SK-MEL-5 (cell line): Measurements from ENCODE around the gene TEPSIN. TPM values are rescaled to one million over a fixed set of nuclear protein-coding genes. Genes with fewer than 3 reads are reported as not detected.
A peak's percentile ranks its signal among the peaks of the same experiment; 100 is the strongest.

Source experiments
- DNase-seq: peaks from one replicate; pipeline ENCODE4 v3.0.0-alpha.2; 2016; ENCODE audit warnings: low read depth, low spot score
- in situ Hi-C: cut with HindIII; loops from 2 replicates; pipeline ENCODE4 v1.10.0; 2016; ENCODE audit warnings: low sequenced_read_pairs, high pct_unique_total_duplicates, low pct_unique_long_range_greater_than_20kb
- total RNA-seq: library from RNA; depleted of rRNA; stranded (reverse); fragments of >200 nt; shearing (Covaris generic); gene quantifications from 2 replicates; pipeline ENCODE4 v1.2.3, GENCODE V29; 2014

The TEPSIN gene
- total RNA-seq, 1 experiment from 2014 or later, result 31.7 TPM

GRCh38 chr17:81253358-81254131 is 14.7 kb upstream of the TEPSIN start:
- in situ Hi-C loops, result no loop called here
- DNase-seq, result peak; percentile 75

GRCh38 chr17:81252987-81253329 is 14.1 kb upstream of the TEPSIN start:
- in situ Hi-C loops, result no loop called here
- DNase-seq, result no peak

- no peak for DNase-seq
- in situ Hi-C loops, result no loop called here
Observed at GRCh38 chr17:81252326-81252986, 13.6 kb upstream of the TEPSIN start.

DNA sequence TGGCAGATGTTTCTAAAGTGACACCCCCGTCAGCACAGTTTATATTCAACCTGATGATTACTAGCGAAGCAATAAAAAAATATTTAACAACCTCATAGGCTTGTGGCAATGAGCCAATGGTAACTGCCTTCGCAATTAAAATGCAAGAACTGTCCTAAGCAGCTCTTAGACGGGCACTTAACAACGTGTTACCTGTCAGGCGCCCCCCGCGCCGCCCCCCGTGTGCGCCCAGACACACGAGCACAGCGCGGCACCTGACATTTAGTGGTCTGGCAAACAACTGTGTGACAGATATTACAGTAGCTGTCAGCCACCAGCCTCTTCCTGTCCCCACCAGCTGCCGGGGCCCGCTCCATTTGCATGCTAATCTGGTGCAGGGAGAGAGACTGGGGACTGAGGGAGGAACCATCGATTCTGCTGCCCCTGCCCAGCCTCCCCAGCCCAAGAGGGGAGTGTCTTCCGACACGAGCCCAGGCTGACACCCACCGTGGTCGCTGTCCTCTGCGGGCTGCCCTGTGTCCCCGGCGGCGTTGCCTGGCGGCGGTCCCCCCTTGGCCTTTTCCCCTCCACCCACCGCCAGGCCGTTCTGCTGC is 12.9 kb upstream of the TEPSIN start:
- in situ Hi-C loops, result no loop called here
- DNase-seq, result no peak

DNA sequence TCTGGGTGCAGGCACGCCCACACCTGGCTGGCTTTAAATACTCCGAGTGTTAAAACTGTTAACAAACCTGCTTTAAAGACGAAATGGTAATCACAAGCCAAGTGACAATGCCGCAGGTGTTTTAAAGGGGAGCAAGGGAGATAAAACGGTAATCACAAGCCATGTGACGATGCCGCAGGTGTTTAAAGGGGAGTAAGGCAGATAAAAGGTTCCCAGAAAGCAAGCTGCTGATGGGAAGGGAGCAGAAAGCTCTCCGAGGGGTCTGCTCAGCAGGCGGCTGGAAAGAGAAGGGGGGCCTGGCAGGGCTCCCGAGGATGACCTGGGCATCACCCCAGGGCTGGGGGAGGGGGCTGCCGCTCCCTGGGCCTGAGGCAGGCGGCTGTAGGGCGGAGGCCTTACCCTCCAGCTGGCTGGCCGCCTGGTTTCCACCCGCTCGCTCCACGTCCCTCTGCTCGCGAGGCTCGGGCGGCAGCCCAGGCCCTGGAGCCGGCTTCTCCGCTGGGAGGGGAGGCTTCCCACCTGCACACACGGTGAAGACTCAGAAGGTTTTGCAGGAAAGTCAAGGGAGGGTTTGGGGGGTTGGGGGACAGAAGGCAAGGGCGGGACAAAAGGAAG is 12.3 kb upstream of the TEPSIN start:
- no peak for DNase-seq
- in situ Hi-C loops, result no loop called here

DNA sequence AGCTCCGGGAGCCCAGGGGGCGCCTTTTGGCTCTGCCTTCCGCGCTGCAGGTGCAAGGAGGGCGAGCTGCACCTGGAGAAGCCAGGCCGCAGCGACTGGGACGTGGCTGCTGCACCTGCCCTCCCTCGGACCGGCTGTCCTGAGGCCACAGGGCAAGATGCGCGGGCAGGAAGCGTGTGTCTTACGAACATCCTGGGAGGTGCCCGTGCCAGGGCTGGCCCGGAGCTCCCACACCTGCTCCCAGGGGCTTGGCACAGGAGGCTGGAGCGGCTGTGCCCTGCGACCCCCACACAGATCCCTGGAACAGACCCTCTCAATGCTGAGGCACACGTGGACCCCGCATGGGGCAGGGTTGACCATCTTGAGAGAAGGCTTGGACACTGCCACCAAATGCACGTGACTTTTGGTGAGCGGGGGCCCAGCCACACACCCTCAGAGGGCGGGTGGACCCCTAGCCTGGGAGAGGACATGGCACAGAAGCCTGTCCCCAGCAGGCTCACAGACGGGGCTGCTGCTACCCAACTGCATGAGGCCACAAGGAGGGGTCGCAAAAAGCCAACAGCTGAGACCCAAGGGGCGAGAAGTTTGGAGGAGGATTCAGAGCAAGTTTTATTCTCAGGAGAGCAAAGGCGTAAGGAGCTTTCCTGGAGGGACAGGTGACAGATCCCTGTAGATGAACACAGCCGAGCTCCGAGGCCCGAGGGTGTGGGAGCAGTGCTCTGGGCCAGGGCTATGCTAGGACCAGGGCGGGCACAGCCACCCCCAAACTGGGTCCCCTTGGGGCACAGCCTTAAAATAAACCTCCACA is 11.6 kb upstream of the TEPSIN start:
- in situ Hi-C loops, result no loop called here
- no peak for DNase-seq

DNA sequence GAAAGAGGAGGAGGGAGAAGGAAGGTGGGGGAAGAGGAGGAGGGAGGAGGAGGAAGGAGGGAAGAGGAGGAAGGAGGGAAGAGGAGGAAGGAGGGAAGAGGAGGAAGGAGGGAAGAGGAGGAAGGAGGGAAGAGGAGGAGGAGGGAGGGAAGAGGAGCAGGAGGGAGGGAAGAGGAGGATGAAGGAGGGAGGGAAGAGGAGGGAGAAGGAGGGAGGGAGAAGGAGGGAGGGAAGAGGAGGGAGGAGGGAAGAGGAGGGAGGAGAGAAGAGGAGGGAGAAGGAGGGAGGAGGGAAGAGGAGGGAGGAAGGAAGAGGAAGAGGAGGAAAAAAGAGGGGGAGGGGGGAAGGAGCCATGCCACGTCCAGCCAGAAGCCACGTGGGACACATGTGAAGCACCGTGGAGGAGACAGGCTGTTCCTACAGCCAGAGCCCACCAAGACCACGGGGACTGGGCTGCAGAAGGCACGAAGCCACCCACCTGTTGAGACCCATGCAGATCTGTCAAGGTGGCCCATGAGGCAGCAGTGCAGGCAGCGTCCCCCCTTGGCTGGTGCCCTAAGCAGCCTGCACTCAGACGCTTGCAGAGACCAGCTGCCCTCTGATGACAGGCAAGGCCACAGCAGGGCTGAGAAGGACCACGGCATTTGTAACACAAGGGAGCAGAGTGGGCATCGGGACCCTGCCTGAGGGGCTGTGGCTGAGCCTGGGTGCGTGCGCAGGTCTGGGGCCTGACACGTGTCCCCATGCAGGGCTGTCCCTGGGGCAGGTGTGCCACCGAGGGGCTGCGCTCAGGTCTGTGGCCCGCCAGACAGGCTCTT is 10.6 kb upstream of the TEPSIN start:
- in situ Hi-C loops, result no loop called here
- DNase-seq, result no peak

DNA sequence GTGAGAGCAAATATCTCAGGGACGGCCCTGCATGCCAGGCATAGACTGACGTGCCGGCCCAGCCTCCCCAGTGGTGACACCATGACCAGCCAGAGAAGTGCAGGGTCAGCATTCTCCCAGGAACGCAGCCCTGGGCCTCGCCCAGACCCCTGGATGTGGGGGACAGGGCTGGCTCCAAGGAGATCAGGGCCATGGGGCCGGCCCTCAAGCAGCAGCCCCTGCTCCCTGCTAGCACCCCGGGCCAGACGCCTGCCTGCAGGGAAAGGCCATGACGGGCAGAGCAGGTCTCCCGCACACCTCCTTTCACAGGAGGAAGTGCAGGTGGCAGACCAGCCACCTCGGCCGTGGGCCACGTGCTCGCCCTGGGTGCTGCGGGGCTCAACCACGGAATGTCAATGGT is 9.8 kb upstream of the TEPSIN start:
- in situ Hi-C loops, result no loop called here
- DNase-seq, result no peak

GRCh38 chr17:81247339-81247990 is 8.6 kb upstream of the TEPSIN start:
- DNase-seq, result no peak
- in situ Hi-C loops, result no loop called here

GRCh38 chr17:81246679-81247338 is 8.0 kb upstream of the TEPSIN start:
- DNase-seq, result no peak
- in situ Hi-C loops, result no loop called here

- no peak for DNase-seq
Observed at GRCh38 chr17:81246343-81246670, 7.5 kb upstream of the TEPSIN start.

DNA sequence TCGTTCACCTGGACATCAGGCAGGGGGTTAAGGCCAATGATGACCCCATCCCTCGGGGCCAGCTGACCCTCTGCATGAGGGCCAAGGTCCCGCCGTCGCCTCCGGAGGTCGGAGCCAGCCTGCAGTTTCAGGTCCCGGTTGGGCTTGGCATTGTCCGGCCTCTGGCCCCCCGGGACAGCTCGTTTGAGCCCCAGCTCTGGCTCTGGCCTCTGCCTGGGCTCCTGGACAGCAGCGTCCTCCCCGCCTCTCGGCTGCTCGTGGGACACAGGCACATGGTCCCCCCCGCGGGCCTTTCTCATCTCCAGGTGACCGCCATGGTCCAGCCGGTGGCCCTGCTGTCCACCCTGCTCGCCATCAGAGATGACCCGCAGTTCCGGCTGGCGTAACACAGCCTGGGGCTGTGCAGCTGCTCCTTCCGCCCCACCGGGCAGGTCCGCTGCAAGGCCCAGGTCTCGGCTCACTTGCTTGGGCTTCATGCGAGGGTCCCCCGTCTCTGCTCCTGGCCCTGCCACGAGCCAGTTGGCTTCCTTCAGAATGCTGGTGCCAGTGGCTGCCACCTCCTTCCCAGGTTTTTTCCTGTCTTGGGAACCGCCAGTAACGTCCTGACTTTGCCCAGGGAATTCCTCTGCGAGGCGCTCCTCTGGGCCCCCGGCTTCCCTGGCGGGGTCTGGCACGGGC is 6.9 kb upstream of the TEPSIN start:
- no peak for DNase-seq
- in situ Hi-C loops, result no loop called here

More at GRCh38 chr17:81246343-81246670, 7.5 kb upstream of the TEPSIN start:
- in situ Hi-C loops, result no loop called here

DNA sequence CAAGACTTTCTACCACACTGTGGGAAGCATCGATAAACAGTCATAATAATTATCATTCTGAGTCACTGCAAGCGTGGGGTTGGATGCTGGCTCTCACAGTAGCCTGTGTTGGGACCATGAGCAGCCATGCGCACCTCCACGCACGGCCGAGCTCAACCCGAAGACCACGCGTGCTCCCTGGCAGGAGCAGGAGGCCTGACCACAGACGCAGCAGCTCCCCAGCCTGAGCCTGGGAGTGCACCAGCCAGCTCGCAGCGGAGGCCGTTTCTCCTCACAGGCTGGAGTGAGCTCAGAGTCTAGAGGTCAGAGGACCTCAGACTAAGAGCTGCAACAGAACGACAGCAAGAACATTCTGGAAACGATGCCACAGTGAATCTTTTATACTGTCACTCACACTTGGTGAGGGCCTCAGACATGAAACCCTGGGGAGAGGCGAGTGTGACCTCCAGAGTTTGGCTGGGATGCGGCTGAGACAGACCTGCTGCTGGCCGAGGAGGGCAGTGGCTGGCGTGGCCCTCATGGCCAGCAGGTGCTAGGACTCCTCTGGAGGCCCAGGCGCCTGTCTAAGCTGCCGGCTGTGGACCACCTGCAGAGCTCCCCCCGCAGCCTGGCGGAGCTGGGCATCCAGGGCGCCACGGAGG is 6.3 kb upstream of the TEPSIN start:
- in situ Hi-C loops, result no loop called here
- DNase-seq, result no peak

GRCh38 chr17:81244358-81245023 is 5.6 kb upstream of the TEPSIN start:
- DNase-seq, result no peak
- in situ Hi-C loops, result no loop called here

DNA sequence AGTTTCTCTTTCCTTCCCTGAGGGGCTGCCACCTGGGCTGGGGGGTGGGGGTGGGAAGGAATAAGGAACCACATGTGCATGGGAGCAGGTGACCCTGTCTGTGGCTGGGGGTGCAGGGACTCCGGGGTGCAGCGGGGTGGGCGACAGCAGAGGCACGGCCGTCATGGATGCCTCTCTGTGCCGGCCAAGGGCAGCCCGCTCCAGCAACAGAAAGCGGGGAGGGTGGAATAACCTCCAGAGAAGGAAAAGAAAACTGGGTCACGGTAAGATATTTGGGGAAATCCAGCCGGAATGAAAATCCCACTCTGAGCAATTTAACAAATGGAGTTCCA is 4.4 kb upstream of the TEPSIN start:
- DNase-seq, result no peak
- in situ Hi-C loops, result no loop called here
